BJ (cell line): ENCODE measurements around the gene PTPRR. TPM values are rescaled to one million over a fixed set of nuclear protein-coding genes. Genes with fewer than 3 reads are reported as not detected.

Experiments used
- CTCF ChIA-PET: fragments of 350-600 bp; formaldehyde crosslinking; extraction: SDS; loops from one replicate; lab custom pipeline; 2021; ENCODE audit warnings: antibody characterized with exemption, inconsistent platforms; lab: Yijun Ruan, JAX
- POLR2A ChIA-PET: fragments of 300-600 bp; sonication (Branson Sonifier 250); formaldehyde crosslinking; extraction: SDS; loops from one replicate; lab custom pipeline; 2021; ENCODE audit warnings: antibody characterized with exemption; lab: Charles Lee
- DNase-seq: peaks from one replicate; pipeline ENCODE4 v3.0.0-alpha.2; 2011; ENCODE audit warnings: low read depth
- H3K27me3 ChIP-seq: 2 replicates; pipeline ENCODE4 v1.6.0; 2011; ENCODE audit warnings: low read length; ENCODE audit not compliant: control insufficient read depth, insufficient read depth
- H3K36me3 ChIP-seq: 2 replicates; pipeline ENCODE4 v1.5.1; 2011; ENCODE audit warnings: low read length; ENCODE audit not compliant: control insufficient read depth, insufficient read depth
- H3K4me3 ChIP-seq: 2 replicates; pipeline ENCODE4 v1.5.1; 2011; ENCODE audit warnings: low read depth, mild to moderate bottlenecking, control low read depth, low read length
- polyA plus RNA-seq: library from polyadenylated mRNA; depleted of rRNA; stranded (reverse); fragments of >200 nt; gene quantifications from 2 replicates; pipeline ENCODE4 v1.2.3, GENCODE V29; 2011
- TF ChIP-seq, protein P1 (sequence below): IDR thresholded peaks from 2 replicates; pipeline ENCODE4 v1.5.1; 2011; ENCODE audit warnings: low read depth, mild to moderate bottlenecking, control low read depth, inconsistent platforms, low read length, moderate library complexity; ENCODE audit not compliant: insufficient read depth

PTPRR gene
- polyA plus RNA-seq, 1 experiment: 0.40 TPM

DNA sequence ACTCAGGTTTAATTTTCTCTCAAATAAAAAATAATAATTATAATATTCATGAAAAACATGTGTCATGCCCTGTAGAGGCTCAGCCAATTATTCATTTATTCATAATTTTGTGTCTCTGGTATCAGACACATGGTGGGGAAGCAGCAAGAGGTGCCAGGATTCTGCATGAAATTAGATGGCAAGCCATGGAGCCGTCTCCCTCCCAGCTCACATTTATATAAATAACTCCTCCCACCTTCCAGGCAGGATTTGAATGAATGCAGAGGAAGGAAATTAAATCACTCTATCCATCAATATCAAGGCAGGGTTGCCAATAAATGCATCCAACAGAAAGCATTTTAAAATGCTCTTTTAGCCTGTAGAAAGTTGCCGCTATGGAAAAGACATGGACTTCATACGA lies 98.1 kb downstream of the PTPRR start:
- CTCF ChIA-PET: no interaction called here
- POLR2A ChIA-PET: no interaction called here
- TF ChIP-seq, protein P1, sequence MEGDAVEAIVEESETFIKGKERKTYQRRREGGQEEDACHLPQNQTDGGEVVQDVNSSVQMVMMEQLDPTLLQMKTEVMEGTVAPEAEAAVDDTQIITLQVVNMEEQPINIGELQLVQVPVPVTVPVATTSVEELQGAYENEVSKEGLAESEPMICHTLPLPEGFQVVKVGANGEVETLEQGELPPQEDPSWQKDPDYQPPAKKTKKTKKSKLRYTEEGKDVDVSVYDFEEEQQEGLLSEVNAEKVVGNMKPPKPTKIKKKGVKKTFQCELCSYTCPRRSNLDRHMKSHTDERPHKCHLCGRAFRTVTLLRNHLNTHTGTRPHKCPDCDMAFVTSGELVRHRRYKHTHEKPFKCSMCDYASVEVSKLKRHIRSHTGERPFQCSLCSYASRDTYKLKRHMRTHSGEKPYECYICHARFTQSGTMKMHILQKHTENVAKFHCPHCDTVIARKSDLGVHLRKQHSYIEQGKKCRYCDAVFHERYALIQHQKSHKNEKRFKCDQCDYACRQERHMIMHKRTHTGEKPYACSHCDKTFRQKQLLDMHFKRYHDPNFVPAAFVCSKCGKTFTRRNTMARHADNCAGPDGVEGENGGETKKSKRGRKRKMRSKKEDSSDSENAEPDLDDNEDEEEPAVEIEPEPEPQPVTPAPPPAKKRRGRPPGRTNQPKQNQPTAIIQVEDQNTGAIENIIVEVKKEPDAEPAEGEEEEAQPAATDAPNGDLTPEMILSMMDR: no peak
- Histone ChIP-seq H3K36me3 (no peaks in the 10 kb centered on the region), H3K27me3 (no peaks in the 10 kb centered on the region), H3K4me3 (no peak overlapping the region)
- no peak for DNase-seq

DNA sequence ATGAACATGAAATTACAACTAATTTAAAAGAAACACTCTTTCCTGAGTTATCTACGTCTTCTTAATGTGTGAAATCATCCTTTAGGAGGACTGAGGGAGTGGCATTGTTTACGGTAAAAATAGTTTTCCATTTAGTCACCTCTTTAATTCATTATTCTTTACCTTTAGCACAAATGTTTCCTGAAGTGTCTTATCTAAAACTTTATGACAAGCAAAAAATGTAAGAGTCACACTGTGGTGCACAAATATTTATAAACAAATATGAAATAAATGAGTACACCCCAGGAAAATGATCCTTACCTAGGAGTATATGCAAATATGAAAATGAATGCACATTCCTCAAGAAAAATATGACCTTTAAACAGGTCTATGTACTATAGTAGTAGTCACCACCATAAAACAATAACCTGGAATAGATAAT lies 104.6 kb downstream of the PTPRR start:
- Histone ChIP-seq H3K27me3 (no peaks in the 10 kb centered on the region), H3K36me3 (no peaks in the 10 kb centered on the region), H3K4me3 (no peak overlapping the region)
- no peak for DNase-seq
- TF ChIP-seq, protein P1: no peak
- POLR2A ChIA-PET: no interaction called here
- CTCF ChIA-PET: no interaction called here

DNA sequence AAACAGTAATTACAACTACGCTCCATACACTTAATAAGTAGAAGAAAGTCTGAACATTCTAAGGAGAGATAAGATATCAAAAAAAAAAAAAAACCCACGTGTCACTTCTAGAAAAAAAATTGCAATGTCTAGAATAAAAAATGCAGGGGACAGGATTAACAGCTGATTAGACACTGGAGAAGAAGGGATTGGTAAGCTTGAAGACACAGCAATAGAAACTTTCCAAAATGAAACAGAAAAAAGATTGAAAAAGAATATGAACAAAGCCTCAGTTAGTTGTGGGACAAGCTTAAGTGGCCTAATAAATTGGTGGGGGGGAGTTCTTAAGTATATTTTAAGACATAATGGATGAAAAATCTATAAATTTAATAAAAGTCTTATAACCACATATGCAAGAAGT lies 105.5 kb downstream of the PTPRR start:
- POLR2A ChIA-PET: no interaction called here
- H3K36me3 ChIP-seq: no peaks in the 10 kb centered on the region
- TF ChIP-seq, protein P1: no peak
- no peak overlapping the region for H3K4me3 ChIP-seq
- CTCF ChIA-PET: no interaction called here
- H3K27me3 ChIP-seq: no peaks in the 10 kb centered on the region
- DNase-seq: no peak

DNA sequence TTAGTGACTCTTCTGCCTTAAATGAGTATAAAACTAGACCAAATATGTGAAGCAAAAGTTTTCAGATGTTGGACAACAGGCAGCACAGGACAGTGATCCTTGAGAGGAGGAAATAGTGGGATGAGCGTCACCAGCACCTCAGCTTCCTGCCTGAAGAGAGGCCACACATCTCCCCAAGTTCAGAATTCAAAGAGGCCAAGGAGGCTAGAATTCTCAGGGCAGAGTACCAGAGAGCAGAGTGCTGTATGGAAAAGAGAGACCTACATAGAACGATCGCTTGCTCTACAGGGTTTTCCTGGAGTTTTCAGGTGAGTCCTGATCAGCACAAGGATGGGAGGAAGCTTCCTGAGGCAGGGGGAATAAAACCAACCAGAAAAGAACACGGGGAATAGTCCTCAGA lies 107.0 kb downstream of the PTPRR start:
- H3K36me3 ChIP-seq: no peaks in the 10 kb centered on the region
- ChIA-PET CTCF (interaction anchor here (1.0 kb wide), 1 partner anchor 20 kb away, joined by 3 read pairs; no protein-coding TSS in a partner anchor), POLR2A (no interaction called here)
- H3K4me3 ChIP-seq: no peak overlapping the region
- no peaks in the 10 kb centered on the region for H3K27me3 ChIP-seq
- DNase-seq: no peak
- TF ChIP-seq, protein P1: no peak

DNA sequence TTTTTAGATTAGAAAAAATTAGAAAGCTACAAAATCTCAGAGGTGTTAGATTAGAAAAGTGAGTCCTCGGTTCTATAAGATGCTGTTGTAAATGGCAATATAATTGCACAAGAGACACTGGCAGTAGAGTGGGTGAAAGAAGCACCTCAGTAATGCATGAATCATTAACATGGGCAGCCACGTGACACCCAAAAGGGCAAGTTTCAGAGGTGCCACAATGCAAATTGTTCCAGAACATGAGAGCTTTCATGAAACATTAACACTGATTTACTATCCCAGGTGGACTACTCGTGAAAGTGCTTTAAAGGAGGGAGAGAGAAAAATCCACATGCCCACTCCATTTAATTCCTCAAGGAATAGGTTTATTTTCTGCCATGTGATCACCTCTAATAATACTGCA lies 108.4 kb downstream of the PTPRR start:
- Histone ChIP-seq H3K36me3 (no peaks in the 10 kb centered on the region), H3K4me3 (no peak overlapping the region), H3K27me3 (no peaks in the 10 kb centered on the region)
- no peak for DNase-seq
- CTCF ChIA-PET: no interaction called here
- TF ChIP-seq, protein P1: no peak
- POLR2A ChIA-PET: no interaction called here
